Cerebellar nuclear complex (tissue), 1 donor: ENCODE measurements around the gene RPL13.

Experiments
- DNase-seq, 2 experiments: peaks; one replicate each; lab custom pipeline; 2025; lab: John Stamatoyannopoulos, UW

Gene RPL13

DNA sequence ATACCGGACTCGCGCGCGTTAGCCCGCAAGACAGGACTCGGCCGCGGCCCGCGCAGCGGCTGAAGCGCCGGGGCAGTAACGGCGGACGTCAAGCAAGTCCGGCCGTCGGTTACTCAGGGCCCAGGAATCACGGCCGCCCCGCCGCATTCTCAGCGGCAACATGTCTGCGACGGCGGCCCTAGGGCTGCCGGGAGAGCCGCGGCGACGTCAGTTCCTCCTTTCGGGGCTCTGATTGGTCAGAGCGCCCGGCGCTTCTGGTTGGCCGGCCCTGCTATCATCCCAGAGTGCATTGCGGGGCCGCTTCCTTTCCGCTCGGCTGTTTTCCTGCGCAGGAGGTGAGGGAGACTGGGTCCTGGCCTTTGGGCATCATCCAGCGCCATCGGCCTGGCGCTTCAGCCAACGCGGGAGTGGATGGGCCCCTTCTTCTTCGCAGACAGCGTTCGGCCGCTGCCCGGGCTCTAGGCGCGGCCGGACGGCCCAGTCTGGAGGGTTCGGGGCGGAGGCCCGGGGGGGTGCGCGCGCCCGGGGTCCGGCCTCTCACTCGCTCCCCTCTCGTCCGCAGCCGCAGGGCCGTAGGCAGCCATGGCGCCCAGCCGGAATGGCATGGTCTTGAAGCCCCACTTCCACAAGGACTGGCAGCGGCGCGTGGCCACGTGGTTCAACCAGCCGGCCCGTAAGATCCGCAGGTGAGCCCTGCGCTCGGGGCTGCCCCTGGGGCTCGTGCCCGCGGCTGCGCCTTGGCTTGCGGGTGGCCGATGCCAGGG, at the start of gene RPL13:
TSS of gene RPL13 (plus strand) at position 305 of the 764 bp plus-strand sequence. CDS start at position 583, 278 bp downstream.
- DNase-seq = peak; percentile 47 to 73

DNA sequence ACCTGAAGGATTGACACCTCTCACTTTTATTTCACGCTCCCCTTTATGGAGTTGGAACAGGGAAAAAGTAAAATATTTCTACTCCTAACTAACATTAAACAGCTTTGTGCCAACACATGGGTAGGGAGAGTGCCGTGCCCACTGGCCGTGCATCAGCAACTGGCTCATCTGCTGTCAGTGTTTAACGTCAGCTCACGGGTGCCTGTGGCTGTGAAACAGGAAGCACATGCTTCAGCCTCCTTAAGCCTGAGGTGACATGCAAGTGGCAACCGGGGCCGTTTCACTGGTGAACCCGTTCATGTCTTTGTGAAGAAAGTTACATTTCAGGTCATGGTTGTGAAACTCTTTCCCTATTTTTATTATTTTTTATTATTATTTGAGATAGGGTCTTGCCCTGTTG, 49.1 kb upstream of the RPL13 start:
- no peak for DNase-seq

DNA sequence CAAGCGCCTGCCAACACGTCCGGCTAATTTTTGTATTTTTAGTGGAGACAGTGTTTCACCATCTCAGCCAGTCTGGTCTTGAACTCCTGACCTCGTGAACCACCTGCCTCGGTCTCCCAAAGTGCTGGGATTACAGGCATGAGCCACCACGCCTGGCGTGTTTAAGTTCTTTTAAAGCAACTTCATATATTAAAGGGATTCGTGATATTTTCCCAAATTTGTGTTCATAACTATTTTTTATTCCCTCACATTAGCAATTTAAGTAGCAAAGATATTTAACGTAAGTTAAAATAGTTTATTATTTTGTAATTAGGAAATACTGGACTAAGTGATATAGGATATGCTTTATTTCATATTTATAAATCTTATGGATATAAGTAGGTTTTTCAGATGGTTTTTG, 48.0 kb upstream of the RPL13 start:
- no peak for DNase-seq

DNA sequence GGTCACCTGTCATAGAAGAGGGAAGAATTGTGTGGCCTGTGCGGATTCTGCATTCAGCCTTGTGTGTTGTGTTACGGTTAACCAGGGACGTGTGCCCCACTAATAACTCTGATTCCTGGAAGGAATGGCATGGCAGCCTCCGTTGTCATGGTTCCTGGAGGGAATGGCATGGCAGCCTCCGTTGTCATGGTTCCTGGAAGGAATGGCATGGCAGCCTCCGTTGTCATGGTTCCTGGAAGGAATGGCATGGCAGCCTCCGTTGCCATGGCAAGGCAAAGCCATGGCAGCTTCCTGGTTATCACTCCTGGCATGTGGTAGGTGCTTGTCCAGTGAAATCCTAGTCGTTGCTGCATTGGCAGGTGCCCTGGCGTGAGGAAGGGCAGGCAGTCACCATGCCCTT, 43.4 kb upstream of the RPL13 start:
- no peak for DNase-seq

DNA sequence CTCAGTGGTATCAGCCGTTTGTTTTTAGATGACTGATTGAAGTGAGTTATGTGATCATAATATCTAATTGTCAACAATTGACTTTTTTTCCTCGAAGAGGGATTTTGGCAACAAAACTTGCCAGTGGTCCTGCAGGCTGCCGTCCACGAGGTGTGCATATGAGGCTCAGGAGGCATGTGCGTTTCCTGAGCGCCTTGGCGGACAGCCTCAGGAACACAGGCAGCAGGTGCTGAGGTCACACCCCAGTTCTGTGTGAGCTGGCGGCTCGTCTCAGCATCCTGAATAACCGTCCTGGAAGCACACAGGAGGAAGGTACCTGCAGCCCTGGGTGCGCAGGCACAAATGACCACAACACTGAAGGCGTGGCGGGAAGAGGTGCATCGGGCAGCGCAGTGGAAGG, 40.6 kb upstream of the RPL13 start:
- DNase-seq = no peak

DNA sequence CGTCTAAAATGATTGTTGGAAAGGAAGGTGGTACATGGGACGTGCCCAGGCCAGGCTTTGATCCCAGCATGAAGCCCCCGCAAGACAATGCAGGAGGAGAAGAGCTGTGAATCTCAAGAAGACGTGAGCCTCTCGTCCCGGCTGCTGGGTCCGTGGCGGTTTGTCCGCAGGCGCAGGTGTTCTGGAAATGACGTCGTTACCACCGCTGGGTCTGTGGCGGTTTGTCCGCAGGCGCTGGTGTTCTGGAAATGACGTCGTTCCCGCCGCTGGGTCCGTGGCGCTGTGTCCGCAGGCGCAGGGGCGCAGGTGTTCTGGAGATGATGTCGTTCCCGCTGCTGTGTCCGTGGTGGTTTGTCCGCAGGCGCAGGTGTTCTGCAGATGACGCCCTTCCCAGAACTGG, 38.2 kb upstream of the RPL13 start:
- DNase-seq = no peak

DNA sequence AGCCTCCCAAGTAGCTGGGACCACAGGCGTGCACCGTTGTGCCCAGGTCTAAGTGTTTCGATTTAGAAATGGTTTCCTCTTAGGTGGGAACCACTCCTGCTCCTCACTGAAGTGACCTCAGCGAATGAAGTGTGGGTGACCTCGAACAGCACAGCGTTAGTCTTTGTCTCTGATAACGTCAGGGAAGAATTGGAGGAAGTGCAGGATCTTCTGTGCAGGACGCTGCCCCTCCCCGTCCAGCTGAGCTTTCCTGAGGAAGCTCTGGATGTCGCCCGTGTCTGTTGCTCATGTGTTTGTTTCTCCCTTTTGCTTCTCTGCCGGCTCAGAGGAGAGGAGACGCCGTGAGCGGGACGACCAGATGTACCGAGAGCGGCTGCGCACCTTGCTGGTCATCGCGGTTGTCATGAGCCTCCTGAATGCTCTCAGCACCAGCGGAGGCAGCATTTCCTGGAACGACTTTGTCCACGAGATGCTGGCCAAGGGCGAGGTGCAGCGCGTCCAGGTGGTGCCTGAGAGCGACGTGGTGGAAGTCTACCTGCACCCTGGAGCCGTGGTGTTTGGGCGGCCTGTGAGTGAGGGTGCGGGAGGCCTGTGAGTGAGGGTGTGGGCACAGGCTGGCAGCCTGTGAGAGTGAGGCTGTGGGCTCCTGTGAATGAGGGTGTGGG, 36.7 kb upstream of the RPL13 start:
- no peak for DNase-seq

DNA sequence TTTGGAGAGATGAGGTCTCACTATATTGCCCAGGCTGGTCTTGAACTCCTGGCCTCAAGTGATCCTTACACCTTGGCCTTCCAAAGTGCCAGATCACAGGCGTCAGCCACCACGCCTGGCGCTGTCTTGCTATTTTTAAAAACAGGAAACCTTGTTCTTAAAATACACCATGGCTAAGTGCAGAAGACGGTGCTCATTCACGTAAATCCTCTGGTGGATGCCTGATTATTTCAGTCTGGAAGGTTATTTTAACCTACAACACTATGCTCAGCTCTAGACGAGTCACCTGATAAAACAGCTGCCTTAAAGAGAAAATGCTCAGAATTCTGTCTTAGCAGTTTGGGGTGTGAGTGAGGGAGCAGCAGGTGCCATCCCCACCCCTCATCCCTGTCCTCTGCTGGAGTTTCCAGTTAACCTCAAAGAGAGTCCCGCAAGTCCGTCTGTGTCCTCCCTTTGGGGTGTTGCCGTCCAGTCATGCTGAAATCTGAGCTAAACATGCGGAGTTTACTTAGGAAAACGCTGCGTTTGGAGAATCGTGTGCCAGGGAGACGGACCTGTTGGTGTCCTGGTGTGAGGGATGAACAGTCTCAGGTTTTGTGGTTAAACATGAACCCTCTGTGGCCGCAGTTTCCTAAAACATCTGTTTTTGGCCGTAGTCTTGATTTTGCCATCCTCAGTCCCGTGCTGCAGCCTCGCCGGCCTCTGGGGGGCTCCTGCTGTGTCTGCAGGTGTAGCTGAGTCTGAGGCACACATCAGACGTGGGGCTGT, 35.2 kb upstream of the RPL13 start:
- no peak for DNase-seq

DNA sequence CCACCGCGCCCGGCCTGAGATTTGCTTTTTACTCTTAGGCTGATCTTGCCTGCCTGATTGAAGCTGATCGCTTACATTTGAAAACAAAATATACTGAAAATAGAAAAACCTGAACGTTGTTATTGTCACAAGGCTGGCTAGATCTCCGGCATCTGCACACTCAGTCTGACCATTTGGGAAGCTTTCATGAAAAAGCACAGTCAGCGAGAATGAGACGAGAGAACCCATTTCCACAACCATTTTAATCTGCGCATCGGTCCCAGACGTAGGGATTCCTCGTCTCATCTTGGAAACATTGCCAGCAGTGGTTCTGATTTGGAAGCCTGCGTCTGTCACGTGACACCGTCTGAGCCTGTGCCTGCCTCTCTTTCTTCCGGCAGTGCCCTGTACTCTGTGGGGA, 31.4 kb upstream of the RPL13 start:
- no peak for DNase-seq

DNA sequence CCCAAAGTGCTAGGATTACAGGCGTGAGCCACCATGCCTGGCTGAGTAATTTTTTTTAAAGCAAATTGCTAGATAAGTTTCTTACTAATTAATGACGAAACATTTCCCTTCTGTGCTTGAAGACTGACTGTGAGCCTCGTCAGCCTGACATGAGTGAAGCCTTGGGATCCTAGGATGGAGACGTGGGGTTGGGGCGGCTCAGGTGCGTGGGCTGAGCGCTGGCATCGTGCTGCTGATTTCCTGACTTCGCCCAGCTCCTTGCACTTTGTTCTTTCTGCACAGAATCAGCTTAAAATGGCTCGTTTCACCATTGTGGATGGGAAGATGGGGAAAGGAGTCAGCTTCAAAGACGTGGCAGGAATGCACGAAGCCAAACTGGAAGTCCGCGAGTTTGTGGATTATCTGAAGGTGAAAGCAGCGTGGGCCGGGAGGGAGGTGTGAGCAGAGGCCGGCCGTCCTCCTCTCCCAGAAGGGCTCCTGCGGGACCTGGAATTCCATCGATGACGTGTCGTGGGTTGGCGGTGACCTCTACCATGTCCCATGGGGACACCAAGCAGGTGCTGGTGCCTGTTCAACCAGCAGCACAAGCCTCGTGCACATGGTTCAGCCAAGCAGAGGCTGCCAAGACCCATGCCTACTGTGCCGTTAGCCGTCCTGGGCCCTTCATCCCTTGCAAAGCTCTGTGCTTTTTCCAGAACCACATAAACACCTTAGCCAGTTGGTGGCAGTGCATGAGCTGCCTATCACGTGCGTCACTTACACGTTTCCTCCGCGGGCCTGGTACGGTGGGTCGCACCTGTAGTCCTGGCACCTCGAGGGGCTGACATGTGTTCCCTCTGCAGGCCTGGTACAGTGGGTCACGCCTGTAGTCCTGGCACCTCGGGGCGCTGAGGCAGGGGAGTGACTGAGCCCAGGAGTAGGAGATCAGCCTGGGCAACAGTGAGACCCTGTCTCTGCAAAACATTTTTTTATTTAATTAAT, 29.8 kb upstream of the RPL13 start:
- DNase-seq = no peak

DNA sequence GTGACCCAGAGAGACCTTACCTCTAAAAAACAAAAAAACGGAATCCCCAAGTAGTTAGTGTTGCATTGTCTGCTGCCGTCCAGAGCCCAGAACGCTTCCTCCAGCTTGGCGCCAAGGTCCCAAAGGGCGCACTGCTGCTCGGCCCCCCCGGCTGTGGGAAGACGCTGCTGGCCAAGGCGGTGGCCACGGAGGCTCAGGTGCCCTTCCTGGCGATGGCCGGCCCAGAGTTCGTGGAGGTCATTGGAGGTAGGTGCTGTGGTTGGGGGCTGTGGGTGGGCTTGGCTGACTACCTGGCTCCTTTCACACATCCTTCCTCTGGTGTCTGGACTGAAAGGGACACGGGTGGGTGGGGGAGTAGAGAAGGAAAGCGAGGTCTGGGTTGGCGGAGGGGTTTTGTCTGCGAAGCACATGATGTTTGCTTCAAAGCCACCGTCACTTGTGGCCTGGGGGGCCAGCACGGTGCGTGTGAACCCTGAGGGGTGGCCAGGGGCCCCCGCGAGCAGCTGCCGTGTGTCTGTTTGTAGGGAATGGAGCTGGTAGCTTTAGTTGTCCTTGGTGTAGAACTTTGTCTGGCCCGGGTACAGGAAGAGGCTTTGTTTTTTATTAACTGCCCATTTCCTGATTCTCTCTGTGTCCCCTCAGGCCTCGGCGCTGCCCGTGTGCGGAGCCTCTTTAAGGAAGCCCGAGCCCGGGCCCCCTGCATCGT, 28.5 kb upstream of the RPL13 start:
- no peak for DNase-seq

DNA sequence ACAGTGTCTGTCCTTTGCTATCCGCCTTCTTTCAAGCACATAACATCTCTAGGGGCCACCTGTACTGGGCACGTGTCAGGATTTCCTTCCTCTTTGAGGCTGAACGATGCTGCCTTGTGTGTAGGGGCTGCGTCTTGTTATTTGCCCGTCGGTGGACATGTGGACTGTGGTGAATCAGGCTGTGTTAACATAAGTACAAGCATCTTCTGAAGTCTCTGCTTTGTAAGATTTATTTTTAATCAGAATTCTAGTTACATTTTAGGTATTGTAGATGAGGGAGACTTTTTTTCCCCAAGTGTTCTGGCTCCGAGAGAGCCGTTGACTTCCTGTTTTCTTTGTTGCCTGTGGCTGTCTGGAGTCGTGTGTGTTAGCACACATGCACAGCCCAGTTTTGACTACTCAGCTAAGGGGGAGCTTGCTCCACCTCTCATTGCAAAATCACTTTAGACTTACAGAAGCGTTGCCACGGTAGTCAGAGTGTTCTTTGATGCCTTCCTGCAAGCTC, 26.2 kb upstream of the RPL13 start:
- no peak for DNase-seq

DNA sequence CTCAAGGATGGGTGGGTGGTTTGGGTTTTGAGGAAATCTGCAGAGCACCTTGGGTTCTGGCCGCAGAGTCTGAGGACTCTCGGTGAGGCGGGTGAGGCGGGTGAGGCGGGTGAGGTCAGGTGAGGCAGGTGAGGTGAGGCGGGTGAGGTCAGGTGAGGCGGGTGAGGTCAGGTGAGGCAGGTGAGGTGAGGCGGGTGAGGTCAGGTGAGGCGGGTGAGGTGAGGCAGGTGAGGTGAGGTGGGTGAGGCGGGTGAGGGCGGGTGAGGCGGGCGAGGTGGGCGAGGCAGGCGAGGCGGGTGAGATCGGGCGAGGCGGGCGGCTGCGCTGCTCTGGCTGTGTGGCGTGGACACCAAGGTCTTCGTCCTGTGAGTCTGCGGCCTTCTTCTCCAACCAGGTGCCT, 24.1 kb upstream of the RPL13 start:
- no peak for DNase-seq

DNA sequence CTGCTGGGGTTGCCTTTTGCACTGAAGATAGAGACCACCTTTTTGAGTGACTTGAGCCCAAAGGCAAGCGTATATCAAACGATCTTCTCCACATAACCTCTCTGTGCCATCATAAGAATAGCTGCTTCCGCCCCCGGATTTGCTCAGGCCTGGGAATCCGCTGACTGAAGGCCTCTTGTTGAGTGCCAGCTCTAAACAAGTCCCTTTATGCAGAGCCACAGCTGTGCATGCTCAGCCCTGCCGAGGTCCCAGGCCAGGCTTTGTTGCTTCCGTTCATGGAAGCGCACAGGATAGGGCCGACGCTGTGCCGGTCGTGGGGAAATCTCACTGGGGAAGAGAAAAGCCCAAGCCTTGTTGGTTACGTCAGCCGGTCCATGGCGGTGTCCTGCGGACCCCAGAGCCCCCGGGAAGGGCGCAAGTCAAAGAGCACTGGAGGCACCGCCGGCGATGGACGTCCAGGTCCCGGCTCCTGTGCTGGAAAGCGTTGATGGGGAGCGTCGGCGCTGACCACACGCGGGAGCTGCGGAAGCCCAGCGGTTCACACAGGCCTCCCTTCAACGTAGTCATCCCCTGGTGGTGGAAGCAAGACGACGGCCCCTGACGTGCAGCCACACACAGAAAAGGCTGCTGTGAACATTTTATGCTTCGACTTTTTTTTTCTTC, 23.5 kb upstream of the RPL13 start:
- DNase-seq = no peak

DNA sequence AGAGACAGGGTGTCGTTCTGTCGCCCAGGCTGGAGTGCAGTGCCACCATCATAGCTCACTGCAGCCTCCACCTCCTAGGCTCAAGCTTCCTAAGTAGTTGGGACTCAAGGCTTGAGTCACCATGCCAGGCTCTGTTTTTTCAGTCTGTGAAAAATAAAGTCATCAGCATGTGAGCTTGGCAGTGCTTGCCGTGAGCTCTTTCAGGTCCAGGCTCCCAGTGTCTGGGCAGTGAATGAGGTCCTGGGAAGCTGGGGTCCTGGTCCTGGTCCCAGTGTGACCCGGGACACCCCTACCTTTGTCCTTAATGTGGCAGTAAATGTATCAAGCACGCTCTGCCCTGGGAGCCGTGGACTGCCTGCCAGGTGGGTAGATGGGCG, 22.9 kb upstream of the RPL13 start:
- DNase-seq = no peak

DNA sequence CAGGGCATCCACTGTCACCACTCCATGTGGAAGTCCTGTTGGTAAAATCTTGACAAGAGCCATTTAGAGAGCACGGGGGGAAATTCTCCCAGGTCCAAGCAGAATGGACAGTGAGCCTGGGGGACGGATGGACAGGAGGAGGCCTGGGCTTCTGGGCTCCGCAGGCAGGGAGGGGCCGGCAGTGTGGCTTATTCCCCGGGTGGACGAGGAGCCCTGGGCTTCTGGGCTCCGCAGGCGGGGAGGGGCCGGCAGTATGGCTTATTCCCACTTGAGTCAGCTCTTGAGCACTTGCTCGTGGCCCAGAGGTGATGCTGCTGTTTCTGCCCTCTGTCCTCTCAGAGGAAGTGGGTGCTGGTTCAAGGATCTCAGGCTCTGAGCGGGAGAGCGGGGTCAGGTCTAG, 22.2 kb upstream of the RPL13 start:
- no peak for DNase-seq

DNA sequence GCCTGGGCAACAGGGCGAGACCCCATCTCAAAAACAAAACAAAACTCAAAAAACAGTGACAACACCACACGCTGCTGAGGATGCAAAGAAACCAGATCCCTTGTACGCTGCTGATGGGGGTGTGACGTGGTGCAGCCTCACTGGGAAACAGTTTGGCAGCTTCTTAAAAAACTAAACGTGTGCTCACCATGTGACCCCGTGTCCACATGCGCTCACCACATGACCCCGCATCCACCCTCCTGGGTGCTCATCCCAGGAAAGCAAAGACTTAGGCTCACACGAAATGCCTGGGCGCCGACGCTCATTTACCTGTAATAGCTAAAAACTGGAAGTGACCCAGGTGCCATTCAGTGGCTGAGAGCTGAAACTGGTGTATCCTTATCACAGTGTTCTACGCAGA, 19.9 kb upstream of the RPL13 start:
- DNase-seq = no peak

DNA sequence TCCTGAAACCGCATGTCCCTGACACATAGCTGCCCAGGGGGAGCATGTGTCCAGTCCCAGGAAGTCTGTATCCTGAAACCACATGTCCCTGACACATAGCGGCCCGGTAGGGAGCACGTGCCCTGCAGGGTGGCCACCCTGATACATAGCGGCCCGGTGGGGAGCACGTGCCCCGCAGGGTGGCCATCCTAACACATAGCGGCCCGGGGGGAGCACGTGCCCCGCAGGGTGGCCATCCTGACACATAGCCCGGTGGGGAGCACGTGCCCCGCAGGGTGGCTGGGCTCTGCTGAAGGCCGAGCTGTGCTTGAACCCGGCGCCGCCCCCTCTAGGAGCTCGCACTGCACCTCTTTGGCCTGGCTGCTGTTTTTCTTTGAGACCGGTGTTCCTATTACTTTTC, 18.7 kb upstream of the RPL13 start:
- DNase-seq = no peak

DNA sequence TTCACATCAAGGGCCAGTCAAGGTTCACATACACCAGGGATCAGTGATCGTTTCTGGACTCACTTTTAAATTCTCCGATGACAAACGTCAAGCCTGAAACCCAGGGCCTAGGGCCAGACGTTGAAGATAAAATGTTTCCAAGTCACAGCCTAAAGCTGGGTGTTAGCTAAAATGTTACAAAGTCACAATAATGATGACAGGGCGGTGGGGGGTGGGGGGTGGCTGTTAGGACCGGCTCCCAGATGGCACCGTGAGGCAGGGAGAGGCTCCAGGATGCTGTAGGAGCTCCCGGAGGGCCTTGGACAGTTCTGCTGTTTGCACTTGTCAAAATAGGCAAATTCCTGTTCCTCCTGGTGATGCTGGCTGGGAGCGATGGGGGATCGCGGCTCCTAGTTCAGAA, 16.4 kb upstream of the RPL13 start:
- DNase-seq = no peak

DNA sequence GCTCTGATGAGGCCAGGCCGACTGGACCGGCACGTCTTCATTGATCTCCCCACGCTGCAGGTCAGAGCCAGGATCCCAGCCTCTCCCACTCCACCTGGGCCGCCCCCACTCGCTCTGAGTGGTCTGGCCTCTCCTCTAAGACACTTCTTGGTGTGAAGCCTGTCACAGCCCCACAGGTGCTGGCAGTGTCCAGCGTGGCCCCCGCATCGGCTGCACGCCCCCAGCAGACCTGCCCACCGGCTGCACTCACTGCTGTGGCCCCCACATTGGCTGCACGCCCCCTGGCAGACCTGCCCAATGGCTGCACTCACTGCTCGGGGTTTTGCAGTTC, 15.8 kb upstream of the RPL13 start:
- no peak for DNase-seq
